Measurements from ENCODE around the gene HIGD1C. TPM values are rescaled to one million over a fixed set of nuclear protein-coding genes. Genes with fewer than 3 reads are reported as not detected.
"Not testable (repeated sequence)": the region's sequence is repeated elsewhere in the genome, so short reads cannot be mapped to it uniquely, and the experiment has no call there.

The HIGD1C gene
- total RNA-seq, 2 experiments from 2014 or later: not detected

- H3K9me3 Mint-ChIP-seq: peaks cover 11% of the 10 kb centered on the region
- H3K27me3 Mint-ChIP-seq: no peaks in the 10 kb centered on the region
- ChIA-PET POLR2A (no interaction called here), CTCF (no interaction called here)
- H3K36me3 Mint-ChIP-seq (ENCODE audit: low read depth): no peaks in the 10 kb centered on the region
- no peak overlapping the region for H3K4me3 Mint-ChIP-seq
- DNase-seq: no peak
- H3K4me1 Mint-ChIP-seq: no peaks in the 10 kb centered on the region
- no peak overlapping the region for H3K27ac Mint-ChIP-seq
These were observed 15.4 kb upstream of the HIGD1C start for GRCh38 chr12:50936821-50937530.

- ChIA-PET POLR2A (interaction anchor here (0.5 kb wide), 1 partner anchor 631 kb away, joined by 3 read pairs; no protein-coding TSS in a partner anchor), CTCF (no interaction called here)
- Mint-ChIP-seq H3K27ac (no peak overlapping the region), H3K4me1 (no peaks in the 10 kb centered on the region), H3K9me3 (peaks cover 11% of the 10 kb centered on the region), H3K4me3 (no peak overlapping the region), H3K27me3 (no peaks in the 10 kb centered on the region), H3K36me3 (ENCODE audit: low read depth) (no peaks in the 10 kb centered on the region)
- DNase-seq: no peak
These were observed 14.7 kb upstream of the HIGD1C start for GRCh38 chr12:50937653-50938052.

GRCh38 chr12:50947933-50948626 lies 4.3 kb upstream of the HIGD1C start:
- Mint-ChIP-seq H3K36me3 (ENCODE audit: low read depth) (no peaks in the 10 kb centered on the region), H3K9me3 (peaks cover 4% of the 10 kb centered on the region), H3K27ac (no peak overlapping the region), H3K27me3 (peaks cover 4% of the 10 kb centered on the region), H3K4me1 (no peaks in the 10 kb centered on the region), H3K4me3 (no peak overlapping the region)
- ChIA-PET POLR2A (no interaction called here), CTCF (interaction anchor here (1.2 kb wide), 1 partner anchor 10 kb away, joined by 4 read pairs; no protein-coding TSS in a partner anchor)
- no peak for DNase-seq

GRCh38 chr12:50948798-50949197 lies 3.5 kb upstream of the HIGD1C start:
- ChIA-PET CTCF (interaction anchor here (1.2 kb wide), 1 partner anchor 10 kb away, joined by 4 read pairs; no protein-coding TSS in a partner anchor), POLR2A (no interaction called here)

GRCh38 chr12:50949801-50950302 lies 2.5 kb upstream of the HIGD1C start:
- H3K27me3 Mint-ChIP-seq: peaks cover 4% of the 10 kb centered on the region
- no peak overlapping the region for H3K4me3 Mint-ChIP-seq
- peaks cover 4% of the 10 kb centered on the region for H3K9me3 Mint-ChIP-seq
- no peaks in the 10 kb centered on the region for H3K4me1 Mint-ChIP-seq
- POLR2A ChIA-PET: no interaction called here
- no peak overlapping the region for H3K27ac Mint-ChIP-seq
- no peak for DNase-seq
- CTCF ChIA-PET: no interaction called here
- H3K36me3 Mint-ChIP-seq (ENCODE audit: low read depth): no peaks in the 10 kb centered on the region

More at GRCh38 chr12:50948798-50949197, 3.5 kb upstream of the HIGD1C start:
- DNase-seq: no peak
- Mint-ChIP-seq H3K9me3 (peaks cover 4% of the 10 kb centered on the region), H3K27me3 (peaks cover 4% of the 10 kb centered on the region), H3K36me3 (ENCODE audit: low read depth) (no peaks in the 10 kb centered on the region), H3K4me1 (no peaks in the 10 kb centered on the region), H3K27ac (no peak overlapping the region), H3K4me3 (no peak overlapping the region)

- DNase-seq: no peak
- peaks cover 4% of the 10 kb centered on the region for H3K27me3 Mint-ChIP-seq
- H3K27ac Mint-ChIP-seq: no peak overlapping the region
- H3K36me3 Mint-ChIP-seq (ENCODE audit: low read depth): no peaks in the 10 kb centered on the region
- H3K9me3 Mint-ChIP-seq: peaks cover 4% of the 10 kb centered on the region
- no peaks in the 10 kb centered on the region for H3K4me1 Mint-ChIP-seq
- CTCF ChIA-PET: interaction anchor here (0.7 kb wide), 1 partner anchor 159 kb away, joined by 3 read pairs; no protein-coding TSS in a partner anchor
- POLR2A ChIA-PET: no interaction called here
- no peak overlapping the region for H3K4me3 Mint-ChIP-seq
These were observed 1.2 kb upstream of the HIGD1C start for GRCh38 chr12:50951112-50951511.

GRCh38 chr12:50953047-50953446 lies 703 bp downstream of the HIGD1C start:
- CTCF ChIA-PET: interaction anchor here (1.2 kb wide), 1 partner anchor 22 kb away, joined by 3 read pairs; no protein-coding TSS in a partner anchor
- no peaks in the 10 kb centered on the region for H3K4me1 Mint-ChIP-seq
- DNase-seq: no peak
- no peaks in the 10 kb centered on the region for H3K36me3 Mint-ChIP-seq (ENCODE audit: low read depth)
- POLR2A ChIA-PET: no interaction called here
- no peaks in the 10 kb centered on the region for H3K27me3 Mint-ChIP-seq
- no peak overlapping the region for H3K27ac Mint-ChIP-seq
- no peaks in the 10 kb centered on the region for H3K9me3 Mint-ChIP-seq
- H3K4me3 Mint-ChIP-seq: no peak overlapping the region

GRCh38 chr12:50954789-50955188 lies 2.4 kb downstream of the HIGD1C start:
- H3K4me3 Mint-ChIP-seq; H3K4me1 Mint-ChIP-seq; DNase-seq; CTCF ChIA-PET; H3K36me3 Mint-ChIP-seq (ENCODE audit: low read depth); H3K27ac Mint-ChIP-seq; POLR2A ChIA-PET; H3K27me3 Mint-ChIP-seq; H3K9me3 Mint-ChIP-seq: not testable (repeated sequence)

- Mint-ChIP-seq H3K4me3 (no peak overlapping the region), H3K27ac (no peak overlapping the region), H3K9me3 (no peaks in the 10 kb centered on the region), H3K4me1 (peaks cover 5% of the 10 kb centered on the region), H3K27me3 (no peaks in the 10 kb centered on the region), H3K36me3 (ENCODE audit: low read depth) (no peaks in the 10 kb centered on the region)
- CTCF ChIA-PET: no interaction called here
- no peak for DNase-seq
- POLR2A ChIA-PET: no interaction called here
These were observed 2.9 kb downstream of the HIGD1C start for GRCh38 chr12:50955288-50955687.

GRCh38 chr12:50955697-50956096 lies 3.4 kb downstream of the HIGD1C start:
- Mint-ChIP-seq H3K4me1 (peaks cover 9% of the 10 kb centered on the region), H3K4me3 (no peak overlapping the region), H3K9me3 (no peaks in the 10 kb centered on the region), H3K27me3 (no peaks in the 10 kb centered on the region), H3K27ac (no peak overlapping the region), H3K36me3 (ENCODE audit: low read depth) (no peaks in the 10 kb centered on the region)
- no peak for DNase-seq
- ChIA-PET POLR2A (no interaction called here), CTCF (no interaction called here)

- Mint-ChIP-seq H3K9me3 (no peaks in the 10 kb centered on the region), H3K4me1 (peaks cover 12% of the 10 kb centered on the region), H3K27ac (no peak overlapping the region), H3K4me3 (no peak overlapping the region), H3K36me3 (ENCODE audit: low read depth) (no peaks in the 10 kb centered on the region), H3K27me3 (no peaks in the 10 kb centered on the region)
- CTCF ChIA-PET: interaction anchor here (1.2 kb wide), 1 partner anchor 42 kb away, joined by 3 read pairs; no protein-coding TSS in a partner anchor
- no peak for DNase-seq
- POLR2A ChIA-PET: no interaction called here
These were observed 7.8 kb downstream of the HIGD1C start for GRCh38 chr12:50960130-50960529.

- Mint-ChIP-seq H3K36me3 (ENCODE audit: low read depth) (no peaks in the 10 kb centered on the region), H3K27ac (no peak overlapping the region), H3K9me3 (no peaks in the 10 kb centered on the region), H3K4me3 (no peak overlapping the region), H3K4me1 (peaks cover 12% of the 10 kb centered on the region), H3K27me3 (no peaks in the 10 kb centered on the region)
- POLR2A ChIA-PET: no interaction called here
- CTCF ChIA-PET: interaction anchor here (1.8 kb wide), 1 partner anchor 44 kb away, joined by 3 read pairs; no protein-coding TSS in a partner anchor
- no peak for DNase-seq
These were observed 9.4 kb downstream of the HIGD1C start for GRCh38 chr12:50961708-50962107.

- H3K27me3 Mint-ChIP-seq: no peaks in the 10 kb centered on the region
- ChIA-PET CTCF (no interaction called here), POLR2A (no interaction called here)
- H3K27ac Mint-ChIP-seq: no peak overlapping the region
- no peaks in the 10 kb centered on the region for H3K9me3 Mint-ChIP-seq
- H3K4me3 Mint-ChIP-seq: no peak overlapping the region
- DNase-seq: no peak
- H3K4me1 Mint-ChIP-seq: peaks cover 12% of the 10 kb centered on the region
- peaks cover 8% of the 10 kb centered on the region for H3K36me3 Mint-ChIP-seq (ENCODE audit: low read depth)
These were observed 12.1 kb downstream of the HIGD1C start for GRCh38 chr12:50964432-50964831.

All from activated CD4-positive, alpha-beta T cell treated with anti-CD3 and anti-CD28 coated beads, Interleukin-2, amount 10 ng/mL, durations not matched to agents 7 days and 5 days (primary cell).